ENCODE measurements around the gene WDR64.
"Not testable (repeated sequence)": the region's sequence is repeated elsewhere in the genome, so short reads cannot be mapped to it uniquely, and the experiment has no call there.

The WDR64 gene

GRCh38 chr1:241703739-241704138 lies 51.7 kb downstream of the WDR64 start:
- H3K9me3 ChIP-seq (ENCODE audit: control insufficient read depth, insufficient read depth, low read depth, low read length); H3K36me3 ChIP-seq (ENCODE audit: control insufficient read depth, insufficient read depth, low read length); H3K27ac ChIP-seq (ENCODE audit: low read depth, low read length); H3K4me1 ChIP-seq (ENCODE audit: control insufficient read depth, insufficient read depth, low read length); H3K4me3 ChIP-seq (ENCODE audit: low read depth, low read length); H3K27me3 ChIP-seq (ENCODE audit: control insufficient read depth, insufficient read depth, low read length); H3K9ac ChIP-seq (ENCODE audit: low read length): not testable (repeated sequence)

- no peak overlapping the region for H3K27ac ChIP-seq (ENCODE audit: low read depth, low read length)
- no peak overlapping the region for H3K9ac ChIP-seq (ENCODE audit: low read length)
- H3K4me3 ChIP-seq (ENCODE audit: low read depth, low read length), result no peak overlapping the region
- no peaks in the 10 kb centered on the region for H3K27me3 ChIP-seq (ENCODE audit: control insufficient read depth, insufficient read depth, low read length)
- H3K9me3 ChIP-seq (ENCODE audit: control insufficient read depth, insufficient read depth, low read depth, low read length), result no peaks in the 10 kb centered on the region
- no peaks in the 10 kb centered on the region for H3K36me3 ChIP-seq (ENCODE audit: control insufficient read depth, insufficient read depth, low read length)
- no peaks in the 10 kb centered on the region for H3K4me1 ChIP-seq (ENCODE audit: control insufficient read depth, insufficient read depth, low read length)
These were observed 54.2 kb downstream of the WDR64 start for GRCh38 chr1:241706257-241706656.

GRCh38 chr1:241706967-241707366 lies 54.9 kb downstream of the WDR64 start:
- no peak overlapping the region for H3K9ac ChIP-seq (ENCODE audit: low read length)
- no peaks in the 10 kb centered on the region for H3K36me3 ChIP-seq (ENCODE audit: control insufficient read depth, insufficient read depth, low read length)
- H3K9me3 ChIP-seq (ENCODE audit: control insufficient read depth, insufficient read depth, low read depth, low read length), result no peaks in the 10 kb centered on the region
- no peaks in the 10 kb centered on the region for H3K27me3 ChIP-seq (ENCODE audit: control insufficient read depth, insufficient read depth, low read length)
- no peaks in the 10 kb centered on the region for H3K4me1 ChIP-seq (ENCODE audit: control insufficient read depth, insufficient read depth, low read length)
- no peak overlapping the region for H3K27ac ChIP-seq (ENCODE audit: low read depth, low read length)
- H3K4me3 ChIP-seq (ENCODE audit: low read depth, low read length), result no peak overlapping the region

GRCh38 chr1:241707442-241707841 lies 55.4 kb downstream of the WDR64 start:
- Histone ChIP-seq H3K4me3 (ENCODE audit: low read depth, low read length) (no peak overlapping the region), H3K4me1 (ENCODE audit: control insufficient read depth, insufficient read depth, low read length) (no peaks in the 10 kb centered on the region), H3K36me3 (ENCODE audit: control insufficient read depth, insufficient read depth, low read length) (no peaks in the 10 kb centered on the region), H3K27me3 (ENCODE audit: control insufficient read depth, insufficient read depth, low read length) (no peaks in the 10 kb centered on the region), H3K27ac (ENCODE audit: low read depth, low read length) (no peak overlapping the region), H3K9ac (ENCODE audit: low read length) (no peak overlapping the region), H3K9me3 (ENCODE audit: control insufficient read depth, insufficient read depth, low read depth, low read length) (no peaks in the 10 kb centered on the region)

GRCh38 chr1:241711326-241711725 lies 59.2 kb downstream of the WDR64 start:
- Histone ChIP-seq H3K27ac (ENCODE audit: low read depth, low read length) (no peak overlapping the region), H3K9ac (ENCODE audit: low read length) (no peak overlapping the region), H3K9me3 (ENCODE audit: control insufficient read depth, insufficient read depth, low read depth, low read length) (no peaks in the 10 kb centered on the region), H3K27me3 (ENCODE audit: control insufficient read depth, insufficient read depth, low read length) (no peaks in the 10 kb centered on the region), H3K4me1 (ENCODE audit: control insufficient read depth, insufficient read depth, low read length) (no peaks in the 10 kb centered on the region), H3K4me3 (ENCODE audit: low read depth, low read length) (no peak overlapping the region), H3K36me3 (ENCODE audit: control insufficient read depth, insufficient read depth, low read length) (no peaks in the 10 kb centered on the region)

GRCh38 chr1:241713316-241713715 lies 61.2 kb downstream of the WDR64 start:
- no peak overlapping the region for H3K27ac ChIP-seq (ENCODE audit: low read depth, low read length)
- no peaks in the 10 kb centered on the region for H3K36me3 ChIP-seq (ENCODE audit: control insufficient read depth, insufficient read depth, low read length)
- H3K27me3 ChIP-seq (ENCODE audit: control insufficient read depth, insufficient read depth, low read length), result no peaks in the 10 kb centered on the region
- H3K4me1 ChIP-seq (ENCODE audit: control insufficient read depth, insufficient read depth, low read length), result no peaks in the 10 kb centered on the region
- no peak overlapping the region for H3K4me3 ChIP-seq (ENCODE audit: low read depth, low read length)
- H3K9me3 ChIP-seq (ENCODE audit: control insufficient read depth, insufficient read depth, low read depth, low read length), result no peaks in the 10 kb centered on the region
- H3K9ac ChIP-seq (ENCODE audit: low read length), result no peak overlapping the region

- Histone ChIP-seq H3K4me1 (ENCODE audit: control insufficient read depth, insufficient read depth, low read length) (no peaks in the 10 kb centered on the region), H3K36me3 (ENCODE audit: control insufficient read depth, insufficient read depth, low read length) (no peaks in the 10 kb centered on the region), H3K9ac (ENCODE audit: low read length) (no peak overlapping the region), H3K27me3 (ENCODE audit: control insufficient read depth, insufficient read depth, low read length) (no peaks in the 10 kb centered on the region), H3K4me3 (ENCODE audit: low read depth, low read length) (no peak overlapping the region), H3K9me3 (ENCODE audit: control insufficient read depth, insufficient read depth, low read depth, low read length) (no peaks in the 10 kb centered on the region), H3K27ac (ENCODE audit: low read depth, low read length) (no peak overlapping the region)
These were observed 62.5 kb downstream of the WDR64 start for GRCh38 chr1:241714321-241715218.

GRCh38 chr1:241715435-241715834 lies 63.4 kb downstream of the WDR64 start:
- H3K27ac ChIP-seq (ENCODE audit: low read depth, low read length), result no peak overlapping the region
- no peaks in the 10 kb centered on the region for H3K4me1 ChIP-seq (ENCODE audit: control insufficient read depth, insufficient read depth, low read length)
- no peak overlapping the region for H3K4me3 ChIP-seq (ENCODE audit: low read depth, low read length)
- no peaks in the 10 kb centered on the region for H3K9me3 ChIP-seq (ENCODE audit: control insufficient read depth, insufficient read depth, low read depth, low read length)
- no peaks in the 10 kb centered on the region for H3K27me3 ChIP-seq (ENCODE audit: control insufficient read depth, insufficient read depth, low read length)
- no peaks in the 10 kb centered on the region for H3K36me3 ChIP-seq (ENCODE audit: control insufficient read depth, insufficient read depth, low read length)
- no peak overlapping the region for H3K9ac ChIP-seq (ENCODE audit: low read length)

GRCh38 chr1:241715956-241716355 lies 63.9 kb downstream of the WDR64 start:
- Histone ChIP-seq H3K4me1 (ENCODE audit: control insufficient read depth, insufficient read depth, low read length) (no peaks in the 10 kb centered on the region), H3K27ac (ENCODE audit: low read depth, low read length) (no peak overlapping the region), H3K9me3 (ENCODE audit: control insufficient read depth, insufficient read depth, low read depth, low read length) (0 out of 2 replicates have a peak, but pooled peaks cover 1% of the 10 kb centered on the region), H3K27me3 (ENCODE audit: control insufficient read depth, insufficient read depth, low read length) (no peaks in the 10 kb centered on the region), H3K36me3 (ENCODE audit: control insufficient read depth, insufficient read depth, low read length) (no peaks in the 10 kb centered on the region), H3K9ac (ENCODE audit: low read length) (no peak overlapping the region), H3K4me3 (ENCODE audit: low read depth, low read length) (no peak overlapping the region)

- H3K9ac ChIP-seq (ENCODE audit: low read length), result no peak overlapping the region
- H3K27me3 ChIP-seq (ENCODE audit: control insufficient read depth, insufficient read depth, low read length), result no peaks in the 10 kb centered on the region
- H3K4me3 ChIP-seq (ENCODE audit: low read depth, low read length), result no peak overlapping the region
- 0 out of 2 replicates have a peak, but pooled peaks cover 3% of the 10 kb centered on the region for H3K9me3 ChIP-seq (ENCODE audit: control insufficient read depth, insufficient read depth, low read depth, low read length)
- no peak overlapping the region for H3K27ac ChIP-seq (ENCODE audit: low read depth, low read length)
- no peaks in the 10 kb centered on the region for H3K4me1 ChIP-seq (ENCODE audit: control insufficient read depth, insufficient read depth, low read length)
- no peaks in the 10 kb centered on the region for H3K36me3 ChIP-seq (ENCODE audit: control insufficient read depth, insufficient read depth, low read length)
These were observed 65.0 kb downstream of the WDR64 start for GRCh38 chr1:241716915-241717656.

- H3K27me3 ChIP-seq (ENCODE audit: control insufficient read depth, insufficient read depth, low read length), result no peaks in the 10 kb centered on the region
- no peaks in the 10 kb centered on the region for H3K36me3 ChIP-seq (ENCODE audit: control insufficient read depth, insufficient read depth, low read length)
- H3K9ac ChIP-seq (ENCODE audit: low read length), result no peak overlapping the region
- H3K27ac ChIP-seq (ENCODE audit: low read depth, low read length), result no peak overlapping the region
- H3K9me3 ChIP-seq (ENCODE audit: control insufficient read depth, insufficient read depth, low read depth, low read length), result 0 out of 2 replicates have a peak, but pooled peaks cover 3% of the 10 kb centered on the region
- no peaks in the 10 kb centered on the region for H3K4me1 ChIP-seq (ENCODE audit: control insufficient read depth, insufficient read depth, low read length)
- no peak overlapping the region for H3K4me3 ChIP-seq (ENCODE audit: low read depth, low read length)
These were observed 65.9 kb downstream of the WDR64 start for GRCh38 chr1:241717975-241718374.
